Stimulated activated CD4-positive, alpha-beta T cell treated with anti-CD3 and anti-CD28 coated beads, Interleukin-2, amount 100 ng/mL, for 4 hours (primary cell): ENCODE measurements around the gene TCEANC2.

Source experiments
- DNase-seq: peaks from one replicate; pipeline ENCODE4 v3.0.0-alpha.2; 2020; ENCODE audit warnings: low read depth

Gene TCEANC2

GRCh38 chr1:54136269-54136896, 83.0 kb downstream of the TCEANC2 start:
- DNase-seq, result no peak

- DNase-seq, result no peak
Measured at GRCh38 chr1:54136963-54137533, 83.6 kb downstream of the TCEANC2 start.

- DNase-seq, result no peak
Measured at GRCh38 chr1:54137534-54138061, 84.2 kb downstream of the TCEANC2 start.

GRCh38 chr1:54138994-54139393, 85.6 kb downstream of the TCEANC2 start:
- no peak for DNase-seq

GRCh38 chr1:54139711-54140110, 86.3 kb downstream of the TCEANC2 start:
- no peak for DNase-seq

- no peak for DNase-seq
Measured at GRCh38 chr1:54142146-54142900, 88.9 kb downstream of the TCEANC2 start.

- DNase-seq, result no peak
Measured at GRCh38 chr1:54144366-54144765, 91.0 kb downstream of the TCEANC2 start.

GRCh38 chr1:54149734-54150133, 96.3 kb downstream of the TCEANC2 start:
- no peak for DNase-seq

- DNase-seq, result no peak
Measured at GRCh38 chr1:54151013-54151412, 97.6 kb downstream of the TCEANC2 start.

GRCh38 chr1:54152696-54153095, 99.3 kb downstream of the TCEANC2 start, which contains the start of gene CDCP2:
CDCP2 (minus strand) TSS chr1:54153000; CDS start chr1:54152922, 78 bp downstream.
- no peak for DNase-seq

GRCh38 chr1:54153535-54154439, 100.4 kb downstream of the TCEANC2 start:
- DNase-seq, result no peak
